ENCODE results near the gene OSBPL9.

DNA sequence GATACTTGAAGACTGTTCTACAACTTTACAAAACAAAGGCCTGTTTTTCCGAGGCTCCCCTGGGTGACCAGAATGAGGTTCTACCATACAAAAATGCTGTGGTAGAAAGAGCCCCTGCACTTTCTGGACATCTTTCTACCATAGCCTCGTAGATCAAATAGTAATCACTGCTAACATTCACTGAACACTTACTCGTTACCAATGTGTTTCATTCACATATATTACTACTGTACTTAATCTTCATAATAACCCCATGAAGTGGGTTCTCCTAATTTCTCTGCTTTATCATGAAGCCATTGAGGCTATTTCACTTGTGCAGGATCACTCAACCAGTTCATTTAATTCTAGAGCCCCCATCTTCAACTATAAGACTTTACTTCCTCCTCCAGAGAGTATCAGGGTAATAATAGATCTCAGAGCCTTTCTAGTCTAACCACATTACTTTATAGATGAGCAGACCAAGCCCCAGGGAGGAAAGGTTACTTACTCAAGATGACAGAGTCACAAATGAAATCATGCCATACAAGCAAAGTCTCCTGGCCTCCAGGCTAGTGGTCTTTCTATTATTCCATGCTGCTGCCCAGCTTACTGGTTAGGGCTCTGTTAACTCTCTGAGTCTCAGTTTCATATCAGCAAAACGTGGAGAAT, 46.7 kb upstream of the OSBPL9 start:
- no peak for TF ChIP-seq EZH2 (IDR thresholded peaks at IDR 0.05)
- TF ChIP-seq EZH2phosphoT487 (IDR thresholded peaks at IDR 0.05): no peak
- TF ChIP-seq, protein P1, sequence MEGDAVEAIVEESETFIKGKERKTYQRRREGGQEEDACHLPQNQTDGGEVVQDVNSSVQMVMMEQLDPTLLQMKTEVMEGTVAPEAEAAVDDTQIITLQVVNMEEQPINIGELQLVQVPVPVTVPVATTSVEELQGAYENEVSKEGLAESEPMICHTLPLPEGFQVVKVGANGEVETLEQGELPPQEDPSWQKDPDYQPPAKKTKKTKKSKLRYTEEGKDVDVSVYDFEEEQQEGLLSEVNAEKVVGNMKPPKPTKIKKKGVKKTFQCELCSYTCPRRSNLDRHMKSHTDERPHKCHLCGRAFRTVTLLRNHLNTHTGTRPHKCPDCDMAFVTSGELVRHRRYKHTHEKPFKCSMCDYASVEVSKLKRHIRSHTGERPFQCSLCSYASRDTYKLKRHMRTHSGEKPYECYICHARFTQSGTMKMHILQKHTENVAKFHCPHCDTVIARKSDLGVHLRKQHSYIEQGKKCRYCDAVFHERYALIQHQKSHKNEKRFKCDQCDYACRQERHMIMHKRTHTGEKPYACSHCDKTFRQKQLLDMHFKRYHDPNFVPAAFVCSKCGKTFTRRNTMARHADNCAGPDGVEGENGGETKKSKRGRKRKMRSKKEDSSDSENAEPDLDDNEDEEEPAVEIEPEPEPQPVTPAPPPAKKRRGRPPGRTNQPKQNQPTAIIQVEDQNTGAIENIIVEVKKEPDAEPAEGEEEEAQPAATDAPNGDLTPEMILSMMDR (IDR thresholded peaks at IDR 0.05): no peak
